HG02678 (cell line): ENCODE results near the gene BARHL1.

ENCODE experiments used
- ATAC-seq: cut with Tn5 transposase; IDR thresholded peaks from one replicate; pipeline ENCODE4 v1.9.1; 2021; ENCODE audit warnings: mild to moderate bottlenecking, moderate library complexity; ENCODE audit not compliant: unreplicated experiment

BARHL1 gene

GRCh38 chr9:132582276-132582785 lies at the start of gene BARHL1:
BARHL1 (plus strand) TSS chr9:132582606; CDS start chr9:132582798, 192 bp downstream.
- no peak for ATAC-seq

- no peak for ATAC-seq
These were observed 47.6 kb upstream of the BARHL1 start for GRCh38 chr9:132534832-132535231.

- ATAC-seq, result no peak
These were observed 46.3 kb upstream of the BARHL1 start for GRCh38 chr9:132536124-132536523.

GRCh38 chr9:132537352-132537751 lies 45.1 kb upstream of the BARHL1 start:
- ATAC-seq, result no peak

GRCh38 chr9:132538071-132538470 lies 44.3 kb upstream of the BARHL1 start:
- ATAC-seq, result no peak

GRCh38 chr9:132539096-132539495 lies 43.3 kb upstream of the BARHL1 start:
- ATAC-seq, result no peak

GRCh38 chr9:132541051-132541450 lies 41.4 kb upstream of the BARHL1 start:
- no peak for ATAC-seq

- no peak for ATAC-seq
These were observed 40.3 kb upstream of the BARHL1 start for GRCh38 chr9:132541870-132542830.

- no peak for ATAC-seq
These were observed 39.2 kb upstream of the BARHL1 start for GRCh38 chr9:132543251-132543650.

GRCh38 chr9:132543960-132544359 lies 38.4 kb upstream of the BARHL1 start:
- ATAC-seq, result no peak

GRCh38 chr9:132545578-132545977 lies 36.8 kb upstream of the BARHL1 start:
- no peak for ATAC-seq

GRCh38 chr9:132546148-132547051 lies 36.0 kb upstream of the BARHL1 start:
- ATAC-seq, result no peak

GRCh38 chr9:132547052-132547431 lies 35.4 kb upstream of the BARHL1 start:
- ATAC-seq, result no peak

- ATAC-seq, result no peak
These were observed 35.0 kb upstream of the BARHL1 start for GRCh38 chr9:132547436-132547835.

GRCh38 chr9:132547976-132548730 lies 34.3 kb upstream of the BARHL1 start:
- no peak for ATAC-seq

- no peak for ATAC-seq
These were observed 33.4 kb upstream of the BARHL1 start for GRCh38 chr9:132548751-132549640.

GRCh38 chr9:132551556-132551955 lies 30.9 kb upstream of the BARHL1 start:
- ATAC-seq, result no peak

- no peak for ATAC-seq
These were observed 30.4 kb upstream of the BARHL1 start for GRCh38 chr9:132552041-132552440.

GRCh38 chr9:132554755-132555154 lies 27.7 kb upstream of the BARHL1 start:
- ATAC-seq, result no peak

- no peak for ATAC-seq
These were observed 26.9 kb upstream of the BARHL1 start for GRCh38 chr9:132555528-132555927.
